A549 treated with CpdA at 1 μM for 4 hours (cell line): ENCODE measurements around the gene CRYBA4. TPM values are rescaled to one million over a fixed set of nuclear protein-coding genes. Genes with fewer than 3 reads are reported as not detected.

Experiments used
- total RNA-seq: library from RNA; stranded (reverse); fragments of 200-300 nt; extraction: Qiagen RNA extraction; gene quantifications from 5 replicates; pipeline ENCODE4 v1.2.3, GENCODE V29; 2022; ENCODE audit warnings: low read depth

Gene CRYBA4
- total RNA-seq = not detected in 5 replicates

DNA sequence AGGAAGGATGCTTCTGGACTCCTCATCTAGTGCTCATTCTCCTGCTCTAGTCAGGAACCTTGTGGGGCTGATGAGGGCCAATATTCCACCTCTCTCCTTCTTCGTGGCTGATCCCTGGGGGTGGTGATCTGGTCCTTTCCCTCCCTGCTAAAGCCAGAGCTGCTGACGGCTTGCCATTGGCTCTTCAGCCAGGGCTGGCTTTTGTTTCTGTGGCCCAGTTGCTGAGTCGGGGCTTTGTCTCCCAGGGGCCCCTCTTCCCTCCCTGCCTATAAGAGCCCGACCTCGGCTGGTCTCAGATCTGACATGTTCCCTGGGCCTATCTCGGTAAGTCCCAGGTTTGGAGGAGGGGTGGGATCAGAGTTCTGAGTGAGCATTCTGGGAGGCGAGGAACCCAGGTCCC, at the start of gene CRYBA4:
Gene CRYBA4, plus strand, starts transcription at position 301 of the 400 bp plus-strand sequence. CDS start 634 bp downstream, outside the sequence.

GRCh38 chr22:26589845-26590736, 31.7 kb upstream of the CRYBA4 start, which contains the start of gene TPST2:
Gene TPST2, minus strand, starts transcription at chr22:26590132. Its CDS starts 48,502 bp downstream, at chr22:26541630.

DNA sequence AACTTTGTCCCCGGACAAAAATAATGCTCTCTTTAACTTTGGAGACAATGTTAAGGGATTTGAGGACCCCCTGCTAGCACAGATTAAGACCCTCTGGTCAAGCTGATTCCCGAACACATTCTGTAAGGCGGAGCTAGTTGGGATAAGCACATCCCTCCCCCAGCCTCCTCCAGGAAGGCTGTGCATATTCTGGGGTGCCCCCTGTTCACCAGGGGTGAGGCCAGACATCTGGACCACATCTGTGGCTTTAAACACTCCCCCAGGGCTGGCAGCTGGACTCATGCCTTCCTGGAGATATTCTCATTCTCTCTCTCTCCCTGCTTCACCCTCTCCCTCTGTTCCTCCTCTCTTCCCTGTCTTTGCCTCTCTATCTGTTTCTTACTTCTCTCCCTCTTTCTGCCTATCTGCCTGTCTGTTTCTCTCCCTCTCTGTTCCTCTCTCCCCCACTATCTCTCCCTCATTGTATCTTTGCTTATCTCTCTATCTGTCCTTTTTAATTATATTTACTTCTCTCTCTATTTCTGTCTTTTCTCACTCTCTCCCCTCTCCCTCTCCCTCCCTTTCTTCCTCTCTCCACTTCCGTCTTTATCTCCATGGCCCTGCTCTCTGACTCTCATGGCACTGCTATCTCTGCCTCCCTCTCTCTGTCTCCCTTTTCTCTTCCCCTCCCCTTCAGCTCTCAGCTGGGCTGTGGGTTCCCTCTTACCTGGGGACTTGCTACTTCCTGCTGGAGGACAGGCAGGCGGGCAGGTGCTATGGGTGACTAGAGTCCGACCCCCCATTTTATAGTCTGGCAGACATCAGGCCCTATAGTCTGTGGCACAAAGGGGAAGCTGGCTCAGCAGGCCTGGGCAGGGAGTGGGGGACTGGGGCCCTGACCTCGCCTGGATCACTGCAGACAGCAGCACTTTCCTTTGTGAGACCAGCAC, 4.2 kb upstream of the CRYBA4 start, which contains the start of gene CRYBB1:
Gene CRYBB1, minus strand, starts transcription at position 757 of the 929 bp plus-strand sequence. CDS start 1,708 bp downstream, outside the sequence.

DNA sequence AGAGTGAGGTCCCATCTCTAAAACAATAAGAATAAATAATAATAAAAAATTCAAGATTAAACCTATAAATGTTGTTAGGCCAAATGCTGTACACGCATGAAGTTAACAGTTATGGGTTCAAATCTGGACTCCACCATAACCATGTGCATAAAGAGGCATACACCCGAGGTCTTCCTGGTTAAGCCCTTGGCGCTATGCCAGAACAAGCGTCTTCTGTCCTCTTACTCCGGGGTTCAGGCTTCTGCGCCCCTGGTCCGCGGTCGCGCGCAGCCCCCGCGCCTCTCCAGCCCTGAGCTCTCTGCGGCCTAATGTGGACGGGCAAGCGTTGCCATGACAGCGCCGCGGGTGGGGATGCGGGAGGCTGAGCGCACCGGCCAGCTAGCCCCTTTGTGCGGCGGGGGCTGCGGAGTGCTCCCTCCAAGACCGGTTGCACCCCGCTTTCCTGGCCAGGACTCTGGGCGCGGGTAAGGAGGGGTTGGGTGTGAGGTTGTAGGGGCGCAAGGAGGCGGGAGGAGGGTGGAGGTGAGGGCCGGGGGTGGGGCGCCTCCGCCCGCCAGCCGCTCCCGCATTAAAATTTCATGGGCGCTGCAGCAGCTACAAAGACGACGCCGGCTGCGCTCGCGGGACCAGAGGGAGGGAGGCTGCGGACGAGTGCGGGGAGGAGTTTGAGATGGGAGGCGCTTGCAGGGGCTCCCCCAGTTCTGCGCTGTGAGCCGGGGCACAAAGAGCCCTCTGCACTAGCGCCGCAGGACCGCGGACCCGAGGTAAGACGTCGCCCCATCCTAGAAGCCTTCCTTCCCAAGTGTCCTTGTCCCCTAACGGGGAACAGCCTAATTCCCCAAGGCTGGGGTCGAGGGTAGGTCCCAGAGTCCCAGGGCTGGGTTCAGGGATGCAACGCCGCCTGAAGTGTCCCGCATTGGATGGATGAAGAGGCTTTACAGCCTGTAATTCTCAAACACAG, 35.4 kb downstream of the CRYBA4 start, which contains the start of gene MIAT:
Gene MIAT, plus strand, starts transcription at position 698 of the 961 bp plus-strand sequence.

Other genes with a start within 250 kb of the CRYBA4 start
- 0.75 to 1.4 TPM (median 1.3 TPM) in 5 replicates for gene ASPHD2, start 192.7 kb upstream of the CRYBA4 start, total RNA-seq
- gene HPS4, start 138.2 kb upstream of the CRYBA4 start, total RNA-seq = 14.7 to 17.3 TPM (median 16.1 TPM) in 5 replicates
- gene SRRD, start 138.1 kb upstream of the CRYBA4 start, total RNA-seq = 18.2 to 29.1 TPM (median 27.6 TPM) in 5 replicates
- 22.2 to 27.3 TPM (median 23.8 TPM) in 5 replicates for gene TFIP11, start 109.5 kb upstream of the CRYBA4 start, total RNA-seq
- gene TPST2, start 31.8 kb upstream of the CRYBA4 start, total RNA-seq = 9.2 to 14.0 TPM (median 11.4 TPM) in 5 replicates
- not detected in 5 replicates for gene CRYBB1, start 3.9 kb upstream of the CRYBA4 start, total RNA-seq
- gene MIAT, start 35.6 kb downstream of the CRYBA4 start, total RNA-seq = 0.27 to 1.0 TPM (median 0.40 TPM) in 5 replicates